ENCODE results near the gene CNPY3.
"Not testable (repeated sequence)": the region's sequence is repeated elsewhere in the genome, so short reads cannot be mapped to it uniquely, and the experiment has no call there.

DNA sequence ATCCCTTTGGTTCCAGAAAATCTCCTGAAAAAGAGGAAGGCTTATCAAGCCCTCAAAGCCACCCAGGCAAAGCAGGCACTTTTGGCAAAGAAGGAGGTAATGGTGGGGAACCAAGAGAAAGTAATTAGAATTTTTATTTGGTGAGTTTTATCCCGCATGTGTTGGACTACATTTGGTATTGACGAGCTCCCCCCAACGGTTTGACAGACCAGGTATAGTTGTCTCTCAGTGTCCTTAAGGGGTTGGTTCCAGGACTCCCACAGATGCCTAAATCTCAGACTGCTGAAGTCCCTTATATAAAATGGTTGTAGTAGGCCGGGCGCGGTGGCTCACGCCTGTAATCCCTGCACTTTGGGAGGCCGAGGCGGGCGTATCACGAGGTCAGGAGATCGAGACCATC lies 48.4 kb upstream of the CNPY3 start:
- TF ChIP-seq, protein P1, sequence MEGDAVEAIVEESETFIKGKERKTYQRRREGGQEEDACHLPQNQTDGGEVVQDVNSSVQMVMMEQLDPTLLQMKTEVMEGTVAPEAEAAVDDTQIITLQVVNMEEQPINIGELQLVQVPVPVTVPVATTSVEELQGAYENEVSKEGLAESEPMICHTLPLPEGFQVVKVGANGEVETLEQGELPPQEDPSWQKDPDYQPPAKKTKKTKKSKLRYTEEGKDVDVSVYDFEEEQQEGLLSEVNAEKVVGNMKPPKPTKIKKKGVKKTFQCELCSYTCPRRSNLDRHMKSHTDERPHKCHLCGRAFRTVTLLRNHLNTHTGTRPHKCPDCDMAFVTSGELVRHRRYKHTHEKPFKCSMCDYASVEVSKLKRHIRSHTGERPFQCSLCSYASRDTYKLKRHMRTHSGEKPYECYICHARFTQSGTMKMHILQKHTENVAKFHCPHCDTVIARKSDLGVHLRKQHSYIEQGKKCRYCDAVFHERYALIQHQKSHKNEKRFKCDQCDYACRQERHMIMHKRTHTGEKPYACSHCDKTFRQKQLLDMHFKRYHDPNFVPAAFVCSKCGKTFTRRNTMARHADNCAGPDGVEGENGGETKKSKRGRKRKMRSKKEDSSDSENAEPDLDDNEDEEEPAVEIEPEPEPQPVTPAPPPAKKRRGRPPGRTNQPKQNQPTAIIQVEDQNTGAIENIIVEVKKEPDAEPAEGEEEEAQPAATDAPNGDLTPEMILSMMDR (IDR thresholded peaks at IDR 0.05): not testable (repeated sequence)
- not testable (repeated sequence) for TF ChIP-seq POLR2A (IDR thresholded peaks at IDR 0.05)

All from breast epithelium (tissue), 3 donors.